HG03439 (cell line): ENCODE measurements around the gene GALR1.
A peak's percentile ranks its signal among the peaks of the same experiment; 100 is the strongest.
"Not testable (repeated sequence)": the region's sequence is repeated elsewhere in the genome, so short reads cannot be mapped to it uniquely, and the experiment has no call there.

Source experiments
- ATAC-seq: cut with Tn5 transposase; IDR thresholded peaks from one replicate; pipeline ENCODE4 v1.9.1; 2021; ENCODE audit warnings: mild to moderate bottlenecking, moderate library complexity; ENCODE audit not compliant: unreplicated experiment

The GALR1 gene, protein sequence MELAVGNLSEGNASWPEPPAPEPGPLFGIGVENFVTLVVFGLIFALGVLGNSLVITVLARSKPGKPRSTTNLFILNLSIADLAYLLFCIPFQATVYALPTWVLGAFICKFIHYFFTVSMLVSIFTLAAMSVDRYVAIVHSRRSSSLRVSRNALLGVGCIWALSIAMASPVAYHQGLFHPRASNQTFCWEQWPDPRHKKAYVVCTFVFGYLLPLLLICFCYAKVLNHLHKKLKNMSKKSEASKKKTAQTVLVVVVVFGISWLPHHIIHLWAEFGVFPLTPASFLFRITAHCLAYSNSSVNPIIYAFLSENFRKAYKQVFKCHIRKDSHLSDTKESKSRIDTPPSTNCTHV

GRCh38 chr18:77249569-77250500, at the start of gene GALR1:
GALR1 (plus strand) TSS chr18:77249848; CDS start chr18:77250549, 701 bp downstream.
- no peak for ATAC-seq

- no peak for ATAC-seq
These were observed 48.1 kb upstream of the GALR1 start for GRCh38 chr18:77201506-77201905.

- ATAC-seq, result no peak
These were observed 47.3 kb upstream of the GALR1 start for GRCh38 chr18:77202329-77202728.

GRCh38 chr18:77203071-77203470, 46.6 kb upstream of the GALR1 start:
- no peak for ATAC-seq

GRCh38 chr18:77203851-77204250, 45.8 kb upstream of the GALR1 start:
- ATAC-seq, result no peak

GRCh38 chr18:77205769-77206168, 43.9 kb upstream of the GALR1 start:
- ATAC-seq, result no peak

- ATAC-seq, result no peak
These were observed 42.8 kb upstream of the GALR1 start for GRCh38 chr18:77206676-77207374.

DNA sequence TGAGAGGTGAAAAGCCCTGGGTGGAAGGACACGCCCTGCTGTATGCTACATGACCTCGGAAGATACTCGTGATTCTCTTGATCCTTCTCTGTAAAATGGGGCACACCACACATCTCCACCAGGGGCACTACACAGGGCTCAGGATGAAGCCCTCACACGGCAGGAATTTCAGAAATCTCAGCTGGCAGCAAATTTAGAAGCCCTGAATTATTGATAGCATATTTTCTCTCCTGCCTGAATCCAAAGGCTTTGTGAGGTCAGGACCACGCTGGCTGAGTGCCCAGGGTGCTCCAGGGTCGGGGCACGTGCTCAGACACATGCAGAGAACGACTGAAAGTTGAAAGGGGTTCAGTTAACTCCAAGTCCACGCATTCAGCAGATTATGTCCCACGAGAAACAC, 42.1 kb upstream of the GALR1 start:
- ATAC-seq, result no peak

DNA sequence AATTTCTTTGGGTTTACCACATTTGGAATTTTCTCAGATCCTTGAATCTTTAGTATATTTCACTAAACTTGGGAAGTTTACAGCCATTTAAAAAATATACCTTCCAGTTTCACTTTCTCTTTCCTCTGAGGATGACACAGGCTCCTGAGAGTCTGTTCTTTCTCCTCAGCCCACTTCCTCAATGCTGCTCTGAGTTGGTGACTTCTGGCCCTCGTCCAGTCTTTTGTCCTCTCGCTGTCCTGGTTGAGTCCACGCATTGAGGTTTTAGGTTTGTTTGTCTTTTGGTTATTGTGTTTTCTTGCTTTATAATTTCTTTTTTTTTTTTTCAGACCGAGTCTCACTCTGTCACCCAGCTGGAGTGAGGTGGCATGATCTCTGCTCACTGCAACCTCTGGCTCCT, 40.7 kb upstream of the GALR1 start:
- ATAC-seq, result peak; percentile 71

GRCh38 chr18:77209587-77209986, 40.1 kb upstream of the GALR1 start:
- ATAC-seq, result no peak

DNA sequence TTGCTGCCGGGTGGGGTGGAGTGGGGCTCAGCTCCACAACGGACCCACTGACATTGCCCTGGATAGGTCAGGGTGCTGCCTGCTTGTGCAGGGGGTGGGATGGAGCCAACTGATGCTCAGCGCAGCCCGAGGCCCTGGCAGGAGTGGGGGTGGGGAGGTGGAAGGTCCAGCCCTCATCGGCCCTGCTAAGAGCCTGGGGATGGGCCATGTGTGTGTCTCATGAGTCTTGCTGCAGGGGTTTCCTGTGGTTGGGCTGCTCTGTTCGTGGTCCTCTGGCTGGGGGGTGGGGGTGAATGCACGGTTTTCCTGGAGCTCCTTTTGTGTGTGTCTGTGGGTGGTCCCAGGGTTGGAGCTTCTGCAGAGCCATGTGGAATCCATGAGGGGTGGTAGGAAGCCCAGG, 39.4 kb upstream of the GALR1 start:
- ATAC-seq, result no peak

GRCh38 chr18:77218642-77219041, 31.0 kb upstream of the GALR1 start:
- ATAC-seq, result no peak

GRCh38 chr18:77220726-77221125, 28.9 kb upstream of the GALR1 start:
- ATAC-seq, result no peak

DNA sequence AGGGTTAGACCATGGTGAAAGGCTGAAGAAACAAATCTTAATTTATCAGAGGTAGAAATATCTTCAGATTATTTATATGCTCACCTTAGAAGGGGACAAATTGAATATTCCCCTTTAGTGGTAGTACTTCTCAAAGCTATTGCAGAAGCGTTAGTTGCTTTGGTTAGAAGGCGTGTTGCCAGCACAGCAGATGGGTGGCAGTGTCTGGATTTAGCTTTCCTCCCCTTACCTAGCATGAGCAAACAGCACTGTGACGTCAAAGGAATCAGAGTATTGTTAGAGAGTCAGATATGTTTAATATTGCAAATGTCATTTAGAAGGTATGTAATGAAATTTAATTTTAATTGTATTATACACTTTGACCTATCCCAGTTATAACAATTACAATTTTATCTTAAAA, 27.2 kb upstream of the GALR1 start:
- ATAC-seq, result no peak

- ATAC-seq, result no peak
These were observed 26.4 kb upstream of the GALR1 start for GRCh38 chr18:77223221-77223639.

DNA sequence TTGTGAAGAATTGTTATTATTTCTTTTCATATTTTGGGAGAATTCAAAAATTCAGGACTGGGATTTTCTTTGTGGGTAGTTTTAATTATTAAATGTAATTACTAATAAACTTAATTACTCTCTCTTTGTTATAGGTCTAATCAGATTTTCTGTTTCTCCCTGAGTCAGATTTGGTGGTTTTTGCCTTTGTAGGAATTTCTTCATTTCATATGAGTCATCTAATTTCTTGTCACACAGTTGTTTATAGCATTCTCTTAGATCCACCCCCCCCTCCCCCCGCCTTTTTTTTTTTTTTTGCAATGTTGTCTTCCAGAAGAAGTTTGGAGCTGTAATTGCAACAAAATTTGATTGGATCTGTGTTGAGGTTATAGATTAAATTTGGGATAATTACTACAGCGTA, 26.0 kb upstream of the GALR1 start:
- no peak for ATAC-seq

DNA sequence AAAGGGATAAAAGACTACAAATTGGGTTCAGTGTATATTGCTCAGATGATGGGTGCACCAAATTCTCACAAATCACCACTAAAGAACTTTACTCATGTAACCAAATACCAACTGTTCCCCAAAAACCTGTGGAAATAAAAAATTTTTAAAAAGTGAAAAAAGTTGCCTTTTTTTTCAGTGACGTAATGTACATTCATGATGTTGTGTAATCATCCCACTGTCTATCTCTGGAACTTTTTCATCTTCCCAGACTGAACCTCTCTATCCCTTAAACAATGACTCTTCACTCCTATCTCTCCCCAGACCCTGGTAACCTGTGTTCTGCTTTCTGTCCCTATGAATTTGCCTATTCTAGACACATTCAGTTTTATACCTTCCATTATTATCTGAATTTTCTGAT, 19.0 kb upstream of the GALR1 start:
- no peak for ATAC-seq

DNA sequence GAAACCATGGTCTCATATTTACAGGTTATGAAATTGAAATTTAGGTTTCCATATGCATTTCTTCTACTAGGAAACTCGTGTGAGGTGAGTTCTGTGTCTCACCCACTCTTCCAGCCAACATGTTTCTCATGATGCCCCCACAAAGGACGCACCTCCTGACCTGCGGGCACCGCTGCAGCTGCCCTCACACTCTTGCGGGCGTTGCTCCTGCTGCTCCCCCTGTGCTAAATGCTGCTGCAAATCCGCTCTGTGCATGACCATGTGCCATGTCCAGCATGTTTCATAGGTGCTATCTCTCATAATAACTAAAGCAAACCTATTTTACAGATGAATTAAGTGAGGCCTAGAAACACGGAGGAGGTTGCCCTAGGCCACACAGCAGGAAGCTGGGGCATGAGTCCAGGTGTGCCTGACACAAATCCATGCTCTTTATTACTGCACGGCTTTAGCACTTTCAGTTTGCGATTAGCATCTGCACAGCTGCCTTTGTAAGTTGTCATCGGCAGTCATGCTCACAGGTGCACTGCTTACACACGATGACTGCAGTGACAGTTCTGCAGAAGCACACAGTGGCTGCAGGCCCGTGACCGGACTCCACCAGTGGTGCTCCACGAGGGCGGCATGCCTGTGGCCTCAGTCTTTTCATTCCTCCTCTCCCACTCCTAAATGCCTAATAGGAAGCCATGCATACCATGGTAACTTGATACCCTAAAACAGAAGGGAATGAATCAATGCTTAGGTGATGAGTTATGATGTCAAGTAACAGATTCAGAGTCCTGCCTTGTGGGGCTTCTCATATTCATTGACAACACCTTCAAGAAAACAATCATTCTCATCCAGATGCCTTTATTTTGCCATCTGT, 14.9 kb upstream of the GALR1 start:
- no peak for ATAC-seq

DNA sequence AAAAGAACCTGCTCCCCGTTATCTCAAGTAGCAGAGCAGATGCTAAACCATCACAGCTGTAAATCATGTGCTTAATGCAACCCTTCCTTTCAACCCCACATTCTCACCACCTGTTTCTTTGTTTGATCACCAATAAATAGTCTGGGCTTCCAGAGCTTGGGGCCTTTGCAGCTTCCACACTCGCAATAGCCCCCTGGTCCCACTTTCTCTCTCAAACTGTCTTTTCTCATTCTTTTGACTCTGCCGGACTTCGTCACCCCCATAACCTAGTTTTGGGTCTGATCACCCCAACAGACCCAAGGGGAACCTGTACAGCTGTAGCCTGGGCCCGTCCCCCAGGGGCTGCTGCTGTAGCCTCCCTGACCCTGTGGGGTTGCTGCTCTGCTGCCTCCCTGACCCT, 10.4 kb upstream of the GALR1 start:
- not testable (repeated sequence) for ATAC-seq

DNA sequence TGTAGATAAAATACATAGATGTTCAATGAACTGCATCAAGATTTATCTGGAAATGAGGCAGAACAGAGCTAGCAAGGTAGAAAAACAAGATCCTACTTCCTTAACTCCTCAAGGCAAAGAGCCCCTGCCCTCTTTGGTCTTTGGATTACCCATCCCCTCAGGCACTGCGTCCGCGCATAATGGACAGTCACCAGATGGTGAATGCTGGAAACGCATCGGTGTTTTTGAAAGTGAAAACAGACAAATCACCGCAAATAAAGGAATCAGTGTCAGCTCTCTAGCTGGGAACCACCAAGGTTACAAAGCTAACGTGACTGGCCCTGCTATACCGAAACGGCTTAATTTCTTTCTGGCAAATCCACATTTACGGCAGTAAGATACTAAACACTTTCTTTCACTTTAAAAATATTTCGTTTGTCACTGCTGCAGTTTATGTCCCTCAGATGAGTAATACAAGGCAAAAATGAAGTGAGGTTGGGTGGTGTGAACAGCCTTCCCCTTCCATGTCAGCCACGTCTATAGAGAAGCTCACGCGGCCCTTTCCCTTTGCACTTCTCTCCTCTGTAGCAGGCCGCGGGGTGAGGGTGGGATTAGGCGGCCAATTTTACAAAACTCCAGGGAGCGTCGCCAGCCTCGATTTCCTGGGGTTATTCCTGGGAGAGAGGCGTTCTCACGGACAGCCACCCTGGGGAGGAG, 627 bp upstream of the GALR1 start:
- no peak for ATAC-seq
